GM19455 (cell line): Measurements from ENCODE around the gene SPATS2.

Experiments
- ATAC-seq: cut with Tn5 transposase; IDR thresholded peaks from one replicate; pipeline ENCODE4 v1.9.1; 2021; ENCODE audit not compliant: unreplicated experiment

Gene SPATS2

GRCh38 chr12:49458816-49459215 lies 91.6 kb downstream of the SPATS2 start:
- ATAC-seq = no peak

DNA sequence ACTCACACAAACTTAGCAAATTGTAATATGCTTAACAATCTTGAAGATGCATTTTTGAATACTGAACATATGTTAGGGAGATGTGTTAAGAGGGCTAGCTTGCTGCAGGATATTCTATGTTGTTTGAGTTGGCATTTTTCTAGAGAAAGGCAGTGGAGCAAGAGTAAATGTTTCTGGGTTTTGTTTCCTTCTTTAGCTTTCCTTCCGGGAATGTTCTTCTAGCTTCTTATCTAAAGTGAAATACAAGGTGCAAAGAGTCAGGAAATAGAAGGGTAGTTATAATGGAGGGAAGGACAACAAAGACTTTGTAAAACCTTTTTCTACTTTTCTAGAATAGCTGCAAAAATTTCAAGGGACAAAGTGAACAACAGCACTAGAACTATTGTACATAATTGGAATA lies 94.0 kb downstream of the SPATS2 start:
- ATAC-seq = no peak

GRCh38 chr12:49462083-49462744 lies 95.0 kb downstream of the SPATS2 start:
- no peak for ATAC-seq

DNA sequence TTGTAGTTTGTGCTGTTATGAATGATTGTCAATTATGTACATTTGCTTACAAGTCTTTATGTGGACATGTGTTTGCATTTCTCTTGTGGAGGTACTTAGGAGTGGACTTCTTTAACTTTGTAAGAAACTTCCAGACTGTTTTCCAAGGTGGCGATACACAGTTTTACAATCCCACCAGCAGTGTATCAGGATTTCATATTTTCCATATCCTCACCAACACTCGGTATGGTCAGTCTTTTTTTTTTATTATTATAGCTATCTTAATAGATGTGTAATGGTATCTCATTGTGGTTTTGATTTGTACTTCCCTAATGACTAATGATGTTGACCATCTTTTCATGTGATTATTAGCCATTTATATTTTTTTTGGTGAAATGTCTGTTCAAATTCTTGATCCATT lies 97.9 kb downstream of the SPATS2 start:
- no peak for ATAC-seq

GRCh38 chr12:49470986-49471385 lies 103.7 kb downstream of the SPATS2 start:
- no peak for ATAC-seq

DNA sequence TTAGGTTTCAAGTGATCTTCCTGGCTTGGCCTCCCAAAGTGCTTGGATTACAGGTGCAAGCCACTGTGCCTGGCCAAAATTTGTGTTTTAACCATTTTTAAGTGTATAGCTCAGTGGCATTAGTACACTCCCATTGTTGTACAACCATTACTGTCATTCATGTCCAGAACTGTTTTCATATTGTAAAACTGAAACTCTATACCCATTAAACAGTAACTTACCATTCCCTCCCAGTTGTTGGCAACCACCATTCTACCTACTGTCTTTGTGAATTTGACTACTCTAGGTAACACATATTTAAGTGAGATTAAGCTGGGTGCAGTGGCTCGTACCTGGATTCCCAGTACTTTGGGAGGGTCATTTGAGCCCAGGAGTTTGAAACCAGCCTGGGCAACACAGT lies 104.3 kb downstream of the SPATS2 start:
- no peak for ATAC-seq

DNA sequence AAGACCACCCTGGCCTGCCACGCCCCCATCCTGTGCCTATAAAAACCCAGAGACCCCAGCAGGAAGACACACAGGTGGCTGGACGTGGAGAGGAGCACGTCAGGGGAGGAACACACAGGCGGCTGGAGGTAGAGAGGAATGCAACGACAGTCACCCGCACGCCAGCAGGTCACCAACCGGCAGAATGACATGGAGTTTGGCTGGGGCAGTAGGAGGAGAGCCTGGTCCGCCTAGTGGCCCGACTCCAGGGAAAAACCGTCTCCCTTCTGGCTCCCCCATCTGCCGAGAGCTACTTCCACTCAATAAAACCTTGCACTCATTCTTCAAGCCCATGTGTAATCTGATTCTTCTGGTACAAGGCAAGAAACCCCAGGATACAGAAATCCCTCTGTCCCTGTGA lies 108.8 kb downstream of the SPATS2 start:
- ATAC-seq = no peak

DNA sequence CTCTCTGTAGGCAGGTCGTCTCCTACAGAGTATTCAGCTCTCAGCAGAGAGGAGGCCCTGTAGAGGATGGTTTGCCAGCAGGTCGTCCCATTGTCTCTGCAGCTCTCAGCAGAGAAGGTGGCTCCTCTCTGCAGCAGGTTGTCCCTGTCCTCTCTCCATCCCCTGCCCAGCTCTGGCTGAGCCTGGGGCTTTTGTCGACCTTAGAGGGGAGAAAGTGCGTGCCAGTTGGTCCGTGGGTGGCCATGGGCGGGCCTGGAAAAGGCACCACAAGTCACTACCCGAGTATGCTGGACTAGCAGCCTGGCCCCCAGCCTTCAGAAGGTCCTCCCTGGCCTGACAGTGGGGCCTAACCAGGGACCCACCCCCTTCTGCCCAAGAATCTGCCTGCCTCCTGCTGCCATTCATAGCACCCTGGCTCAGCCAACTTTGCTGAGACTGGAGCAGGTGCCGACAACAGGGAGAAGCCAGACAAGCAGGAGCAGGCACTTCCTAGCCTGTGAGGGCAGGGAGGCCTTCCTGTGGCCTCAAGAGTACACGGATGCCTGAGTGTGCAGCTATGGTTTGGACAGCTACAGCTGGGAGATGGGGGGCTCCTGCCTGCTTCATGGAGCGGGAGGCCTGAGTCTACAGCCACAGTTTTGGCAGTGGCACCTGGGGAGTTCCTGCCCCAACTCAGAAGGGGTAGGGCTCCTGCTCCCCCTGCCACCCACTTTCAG lies 111.8 kb downstream of the SPATS2 start:
- no peak for ATAC-seq

DNA sequence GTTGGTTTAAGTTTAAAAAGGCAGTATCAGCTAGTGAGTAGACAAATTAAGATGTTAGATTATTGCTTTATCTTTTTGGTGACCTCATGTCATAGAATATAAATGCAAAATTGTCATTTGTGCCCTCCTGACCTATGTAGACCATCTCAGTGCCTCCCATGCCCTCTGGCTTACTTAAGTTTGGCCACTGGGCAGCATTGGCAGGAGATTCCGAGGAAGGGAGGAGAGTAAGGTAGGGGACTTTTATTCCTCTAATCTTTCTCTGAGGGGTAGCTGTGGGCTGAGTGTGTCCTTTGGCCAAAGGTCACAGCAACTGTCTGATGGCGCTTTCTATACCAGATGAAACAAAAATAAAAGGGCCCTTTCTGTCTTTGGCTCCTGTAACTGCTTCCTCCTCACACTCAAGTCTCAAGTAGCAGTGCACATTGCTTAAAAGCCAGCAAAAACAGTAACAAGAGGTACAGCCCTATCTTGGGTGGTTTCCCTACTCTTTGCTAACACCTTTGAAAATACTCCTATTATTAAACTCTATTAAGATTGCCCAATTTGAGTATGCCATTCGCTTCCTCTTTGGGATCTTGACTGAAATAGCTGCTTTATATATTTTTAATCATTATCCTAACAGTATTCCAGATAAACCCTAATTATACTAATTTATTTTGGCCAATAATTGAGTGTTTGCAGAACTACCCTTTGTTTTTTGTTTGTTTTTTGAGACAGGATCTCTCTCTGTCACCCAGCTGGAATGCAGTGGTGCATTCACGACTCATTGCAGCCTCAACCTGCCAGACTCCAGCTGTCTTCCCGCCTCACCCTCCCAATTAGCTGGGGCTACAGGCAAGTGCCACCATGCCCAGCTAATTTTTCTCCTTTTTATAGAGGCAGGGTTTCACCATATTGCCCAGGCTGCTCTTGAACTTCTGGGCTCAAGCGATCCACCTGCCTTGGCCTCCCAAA lies 115.1 kb downstream of the SPATS2 start:
- ATAC-seq = no peak

GRCh38 chr12:49483619-49484018 lies 116.4 kb downstream of the SPATS2 start:
- ATAC-seq = no peak

- no peak for ATAC-seq
Observed at GRCh38 chr12:49487605-49488004, 120.3 kb downstream of the SPATS2 start.

GRCh38 chr12:49489154-49489553 lies 121.9 kb downstream of the SPATS2 start:
- no peak for ATAC-seq

DNA sequence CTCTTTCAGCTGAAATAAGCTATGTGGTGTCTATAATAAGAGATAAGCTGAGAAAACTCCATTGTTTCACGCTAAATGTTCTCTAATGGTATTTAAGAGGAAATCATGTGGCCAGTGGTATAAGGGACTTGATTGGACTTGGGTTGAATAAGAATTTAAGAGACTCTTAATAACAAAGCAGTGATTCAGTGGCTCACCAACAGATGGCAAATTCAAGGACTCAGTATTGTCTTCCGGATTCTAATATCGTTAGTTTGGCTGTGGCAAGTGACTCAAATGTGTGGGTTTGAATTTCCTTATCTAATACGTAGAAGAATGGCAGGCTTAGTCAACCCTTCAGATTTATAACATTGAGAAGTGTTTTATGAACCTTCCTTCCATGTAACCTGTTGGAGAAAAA lies 122.5 kb downstream of the SPATS2 start:
- no peak for ATAC-seq

DNA sequence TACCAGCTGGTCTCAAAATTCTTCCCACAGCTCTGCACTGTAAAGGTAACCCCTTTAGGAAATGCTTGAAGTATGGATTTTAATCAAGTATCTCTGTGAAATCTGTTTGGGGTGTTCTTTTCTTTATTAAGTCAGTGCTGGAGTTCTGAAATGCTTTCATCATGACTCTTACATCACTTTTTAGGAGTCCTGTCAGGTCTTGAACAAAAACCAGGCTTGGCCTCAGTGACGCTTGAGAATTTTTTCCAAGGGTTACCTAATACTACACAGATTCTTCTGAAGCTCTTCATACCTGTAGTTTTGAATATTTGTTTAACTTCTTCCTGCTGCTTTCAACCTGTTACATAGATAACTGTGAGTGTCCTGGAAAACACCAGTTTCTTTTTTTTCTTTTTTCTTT lies 124.6 kb downstream of the SPATS2 start:
- ATAC-seq = no peak

DNA sequence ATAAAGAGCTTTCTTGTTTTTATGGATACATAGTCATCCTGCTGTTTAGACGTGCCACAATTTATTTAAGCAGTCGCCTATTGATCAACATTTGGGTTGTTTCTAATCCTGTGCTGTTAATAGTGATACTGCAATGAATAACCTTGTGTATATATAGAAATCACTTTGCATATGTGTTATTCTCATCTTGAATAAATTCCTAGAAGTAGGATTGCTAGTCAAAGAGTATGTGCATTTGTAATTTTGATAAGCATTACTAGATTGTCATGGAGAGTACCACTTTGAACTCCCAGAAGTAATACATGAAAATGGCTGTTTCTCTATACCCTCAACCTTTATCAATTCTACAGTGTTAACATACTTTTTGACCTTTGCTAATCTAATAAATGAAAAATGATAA lies 126.6 kb downstream of the SPATS2 start:
- ATAC-seq = no peak

DNA sequence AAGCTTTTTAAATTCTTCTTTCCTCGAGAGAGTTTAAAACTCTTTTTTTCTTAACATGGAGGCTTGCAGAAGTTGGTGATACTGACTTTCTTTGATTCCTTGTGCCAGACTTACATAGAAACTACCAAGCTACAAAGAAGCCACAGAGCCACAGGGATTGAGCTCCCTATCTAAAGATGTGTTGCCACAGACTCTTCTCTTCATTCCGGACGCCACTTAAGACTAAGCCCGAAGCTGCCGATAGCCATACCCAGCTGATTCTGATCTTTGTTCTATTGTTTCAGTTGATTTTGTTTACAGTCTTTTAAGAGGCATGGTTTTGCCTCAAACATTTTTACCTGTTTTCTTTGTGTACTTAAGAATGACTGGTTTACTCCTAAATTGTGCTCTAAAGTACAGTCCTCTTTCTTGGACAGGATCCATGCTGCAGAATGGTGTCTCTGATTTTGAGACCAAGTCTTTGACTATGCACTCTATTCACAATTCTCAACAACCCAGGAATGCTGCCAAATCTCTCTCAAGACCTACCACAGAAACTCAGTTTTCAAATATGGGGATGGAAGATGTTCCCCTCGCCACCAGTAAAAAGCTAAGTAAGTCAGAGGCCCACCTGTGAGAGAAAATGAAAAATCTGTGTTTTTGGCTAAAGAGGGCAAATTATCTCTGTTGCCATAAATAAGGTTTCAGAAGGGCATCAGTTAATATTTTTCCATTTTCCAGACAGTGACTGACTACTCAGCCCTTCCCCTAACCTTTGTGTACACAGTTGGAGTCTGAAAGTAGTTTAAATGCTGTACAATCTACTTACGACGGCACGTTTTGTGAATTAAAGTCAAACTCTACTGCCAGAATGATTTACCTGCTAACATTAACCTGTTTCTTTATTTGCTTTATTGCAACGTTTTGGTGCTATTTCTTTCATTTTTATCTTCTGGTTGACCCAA lies 129.4 kb downstream of the SPATS2 start:
- no peak for ATAC-seq

DNA sequence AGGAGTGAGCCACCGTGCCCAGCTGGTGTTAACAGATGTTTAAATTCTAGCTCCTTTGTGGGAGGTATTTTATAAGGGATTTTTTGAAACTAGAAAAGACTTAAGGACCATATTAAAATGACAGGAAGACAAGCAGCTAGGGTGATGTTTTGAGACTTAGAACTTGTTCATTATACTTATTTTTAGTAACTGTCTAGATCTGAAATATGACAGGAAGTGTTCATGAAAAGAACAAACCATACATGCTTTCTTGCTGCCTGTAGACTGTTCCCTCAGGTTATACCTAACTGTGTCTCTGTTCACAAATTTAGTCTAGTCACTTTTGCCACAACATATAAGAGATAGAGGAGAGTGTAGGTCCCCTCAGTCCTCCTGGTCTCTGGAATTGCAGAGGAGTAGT lies 134.6 kb downstream of the SPATS2 start:
- ATAC-seq = no peak

GRCh38 chr12:49502590-49502989 lies 135.3 kb downstream of the SPATS2 start:
- ATAC-seq = no peak

DNA sequence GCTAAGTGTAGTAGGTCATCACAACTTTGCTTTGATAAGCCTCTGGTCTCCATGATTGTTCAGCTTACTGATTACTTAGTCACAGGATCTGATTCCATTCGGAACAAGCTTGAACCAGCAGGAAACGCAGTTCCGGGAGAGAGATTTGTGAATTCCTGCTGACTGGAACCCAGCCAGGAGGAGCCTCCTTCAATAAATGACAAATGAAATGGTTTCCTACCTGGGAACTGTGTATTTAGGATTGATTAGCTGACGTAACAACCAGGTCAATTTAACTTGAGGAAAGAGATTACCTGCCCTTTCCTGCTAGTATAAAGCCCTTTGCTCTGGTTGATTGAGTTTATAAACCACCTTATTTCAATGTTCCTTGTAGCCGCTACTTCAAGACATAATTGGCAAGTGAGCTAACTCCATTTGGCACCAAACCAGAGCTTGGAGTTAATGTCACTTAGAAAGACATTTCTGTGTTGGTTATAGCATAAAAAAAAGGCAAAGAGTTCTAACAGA lies 136.5 kb downstream of the SPATS2 start:
- no peak for ATAC-seq

DNA sequence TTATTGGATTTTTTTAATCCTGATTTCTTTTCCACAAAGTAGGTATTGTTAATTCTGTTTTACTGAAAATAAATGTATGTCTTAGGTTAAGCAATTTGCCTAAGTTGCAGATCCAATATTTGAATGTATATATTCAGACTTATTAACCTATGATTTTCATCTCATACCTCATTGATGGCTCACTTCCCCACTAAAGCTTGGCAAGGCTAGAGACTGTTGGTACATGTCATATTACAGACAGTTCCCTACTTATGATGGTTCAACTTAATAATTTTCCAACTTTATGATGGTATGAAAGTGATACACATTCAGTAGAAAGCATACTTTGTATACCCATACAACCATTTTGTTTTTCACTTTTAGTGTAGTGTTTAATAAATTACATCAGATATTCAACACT lies 138.4 kb downstream of the SPATS2 start:
- ATAC-seq = no peak
